ENCODE results near the gene HOXD3. TPM values are rescaled to one million over a fixed set of nuclear protein-coding genes. Genes with fewer than 3 reads are reported as not detected.

HOXD3 gene
- total RNA-seq, 1 donor from 2014 or later: 1.5 TPM

- TF ChIP-seq, protein P1, sequence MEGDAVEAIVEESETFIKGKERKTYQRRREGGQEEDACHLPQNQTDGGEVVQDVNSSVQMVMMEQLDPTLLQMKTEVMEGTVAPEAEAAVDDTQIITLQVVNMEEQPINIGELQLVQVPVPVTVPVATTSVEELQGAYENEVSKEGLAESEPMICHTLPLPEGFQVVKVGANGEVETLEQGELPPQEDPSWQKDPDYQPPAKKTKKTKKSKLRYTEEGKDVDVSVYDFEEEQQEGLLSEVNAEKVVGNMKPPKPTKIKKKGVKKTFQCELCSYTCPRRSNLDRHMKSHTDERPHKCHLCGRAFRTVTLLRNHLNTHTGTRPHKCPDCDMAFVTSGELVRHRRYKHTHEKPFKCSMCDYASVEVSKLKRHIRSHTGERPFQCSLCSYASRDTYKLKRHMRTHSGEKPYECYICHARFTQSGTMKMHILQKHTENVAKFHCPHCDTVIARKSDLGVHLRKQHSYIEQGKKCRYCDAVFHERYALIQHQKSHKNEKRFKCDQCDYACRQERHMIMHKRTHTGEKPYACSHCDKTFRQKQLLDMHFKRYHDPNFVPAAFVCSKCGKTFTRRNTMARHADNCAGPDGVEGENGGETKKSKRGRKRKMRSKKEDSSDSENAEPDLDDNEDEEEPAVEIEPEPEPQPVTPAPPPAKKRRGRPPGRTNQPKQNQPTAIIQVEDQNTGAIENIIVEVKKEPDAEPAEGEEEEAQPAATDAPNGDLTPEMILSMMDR (conservative IDR thresholded peaks at IDR 0.05): no peak
- Mint-ChIP-seq H3K4me1 (no peaks in the 10 kb centered on the region), H3K4me3 (no peak overlapping the region), H3K27me3 (ENCODE audit: low read depth) (peaks cover 29% of the 10 kb centered on the region), H3K27ac (ENCODE audit: unreplicated experiment) (no peak overlapping the region), H3K36me3 (ENCODE audit: low read depth) (no peaks in the 10 kb centered on the region), H3K9me3 (no peaks in the 10 kb centered on the region)
- DNase-seq (ENCODE audit: low read depth, low spot score): no peak
These were observed 56.3 kb downstream of the HOXD3 start for GRCh38 chr2:176213406-176213805.

Small RNA genes within 50 kb of the gene (microRNA-seq; reads per million reads assigned to microRNA genes)
- gene MIR10B: 12,419 reads per million, percentile 95 among the genes with 10 or more reads in this experiment

Other genes starting within 250 kb of the HOXD3 start
- gene LNPK, start 155.0 kb upstream of the HOXD3 start, total RNA-seq: 34.2 and 36.4 TPM in 2 replicates
- gene EVX2, start 73.3 kb upstream of the HOXD3 start, total RNA-seq: 0.43 and 0.44 TPM in 2 replicates
- gene HOXD13, start 64.6 kb upstream of the HOXD3 start, total RNA-seq: not detected in 2 replicates
- gene HOXD12, start 57.5 kb upstream of the HOXD3 start, total RNA-seq: not detected in 2 replicates
- gene HOXD11, start 50.0 kb upstream of the HOXD3 start, total RNA-seq: not detected in 2 replicates
- not detected in 2 replicates for gene HOXD10, start 40.5 kb upstream of the HOXD3 start, total RNA-seq
- gene HOXD9, start 34.6 kb upstream of the HOXD3 start, total RNA-seq: not detected in 2 replicates
- gene HOXD8, start 27.6 kb upstream of the HOXD3 start, total RNA-seq: not detected in 2 replicates
- gene HOXD4, start 5.8 kb upstream of the HOXD3 start, total RNA-seq: 1.3 TPM in 2 replicates
- not detected in 2 replicates for gene HOXD1, start 31.4 kb downstream of the HOXD3 start, total RNA-seq
- gene MTX2, start 112.1 kb downstream of the HOXD3 start, total RNA-seq: 23.7 and 25.6 TPM in 2 replicates

Measured in neural crest cell (in vitro differentiated cells).